ENCODE results near the gene STX5.
"Not testable (repeated sequence)": the region's sequence is repeated elsewhere in the genome, so short reads cannot be mapped to it uniquely, and the experiment has no call there.

The STX5 gene

GRCh38 chr11:62786318-62787004 lies 45.4 kb downstream of the STX5 start:
- DNase-seq (ENCODE audit: low read depth in 2 of 2): peak in 1 of 2 experiments; percentile 52

GRCh38 chr11:62782753-62783152 lies 49.1 kb downstream of the STX5 start:
- DNase-seq (ENCODE audit: low read depth in 2 of 2): no peak

DNA sequence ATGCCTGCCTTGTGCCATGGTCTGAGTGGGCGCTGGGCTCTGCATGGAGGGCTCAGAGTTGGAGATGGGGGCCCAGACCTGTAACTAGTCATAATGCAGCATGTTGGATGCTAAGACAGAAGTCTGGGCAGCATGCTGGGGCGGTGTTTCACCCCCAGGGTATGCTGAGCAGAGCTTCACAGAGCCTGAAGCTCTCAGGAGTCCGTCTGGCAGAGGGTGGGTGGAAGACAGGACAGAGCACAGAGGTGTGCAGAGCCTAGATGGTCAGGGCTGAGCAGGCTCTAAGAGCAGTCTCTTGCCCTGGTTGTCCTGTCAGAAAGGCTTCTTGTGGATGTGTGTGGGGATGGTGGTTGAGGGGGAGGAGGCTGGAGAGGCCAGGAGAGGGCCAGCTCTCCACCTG lies 53.4 kb downstream of the STX5 start:
- DNase-seq (ENCODE audit: low read depth in 2 of 2): no peak

DNA sequence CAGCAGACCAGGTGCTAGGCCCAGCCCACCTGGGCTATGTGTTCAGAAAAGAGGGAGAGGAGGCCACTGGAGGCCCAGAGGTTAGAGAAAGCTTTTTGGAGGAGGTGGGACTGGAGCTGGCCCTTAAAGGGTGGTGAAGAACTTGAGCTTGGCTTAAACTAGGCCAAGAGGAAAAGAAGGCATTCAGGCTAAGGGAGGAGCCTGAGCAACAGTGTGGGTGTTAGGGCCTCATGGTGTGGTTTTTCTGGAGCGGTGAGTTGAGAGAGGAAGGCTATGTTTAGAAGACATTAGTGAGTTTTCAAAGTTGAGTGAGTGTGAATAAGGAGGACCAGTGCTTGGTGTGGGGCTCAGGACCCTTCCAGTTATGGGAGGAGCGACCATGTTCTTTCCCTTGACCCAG lies 54.5 kb downstream of the STX5 start:
- DNase-seq (ENCODE audit: low read depth in 2 of 2): no peak

- DNase-seq (ENCODE audit: low read depth in 2 of 2): no peak
Observed at GRCh38 chr11:62775646-62776045, 56.2 kb downstream of the STX5 start.

DNA sequence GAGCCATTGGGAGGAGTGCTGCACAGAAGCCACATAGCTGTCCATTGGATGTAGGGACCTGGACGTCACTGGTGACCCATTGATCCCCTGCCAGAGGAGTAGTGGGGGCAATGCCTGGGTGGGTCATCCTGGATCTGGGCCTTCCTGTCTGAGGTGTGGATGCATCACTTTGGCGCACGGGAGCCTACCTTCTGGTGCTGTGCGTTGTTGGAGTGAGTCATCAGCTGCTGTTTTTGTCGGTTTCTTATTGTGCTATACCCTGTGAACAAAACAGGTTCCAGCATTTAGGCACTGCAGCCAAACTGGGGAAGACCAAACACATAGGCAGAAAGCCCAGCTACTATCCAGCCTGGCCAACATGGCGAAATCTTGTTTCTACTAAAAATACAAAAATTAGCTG lies 57.4 kb downstream of the STX5 start:
- DNase-seq (ENCODE audit: low read depth in 2 of 2): no peak

DNA sequence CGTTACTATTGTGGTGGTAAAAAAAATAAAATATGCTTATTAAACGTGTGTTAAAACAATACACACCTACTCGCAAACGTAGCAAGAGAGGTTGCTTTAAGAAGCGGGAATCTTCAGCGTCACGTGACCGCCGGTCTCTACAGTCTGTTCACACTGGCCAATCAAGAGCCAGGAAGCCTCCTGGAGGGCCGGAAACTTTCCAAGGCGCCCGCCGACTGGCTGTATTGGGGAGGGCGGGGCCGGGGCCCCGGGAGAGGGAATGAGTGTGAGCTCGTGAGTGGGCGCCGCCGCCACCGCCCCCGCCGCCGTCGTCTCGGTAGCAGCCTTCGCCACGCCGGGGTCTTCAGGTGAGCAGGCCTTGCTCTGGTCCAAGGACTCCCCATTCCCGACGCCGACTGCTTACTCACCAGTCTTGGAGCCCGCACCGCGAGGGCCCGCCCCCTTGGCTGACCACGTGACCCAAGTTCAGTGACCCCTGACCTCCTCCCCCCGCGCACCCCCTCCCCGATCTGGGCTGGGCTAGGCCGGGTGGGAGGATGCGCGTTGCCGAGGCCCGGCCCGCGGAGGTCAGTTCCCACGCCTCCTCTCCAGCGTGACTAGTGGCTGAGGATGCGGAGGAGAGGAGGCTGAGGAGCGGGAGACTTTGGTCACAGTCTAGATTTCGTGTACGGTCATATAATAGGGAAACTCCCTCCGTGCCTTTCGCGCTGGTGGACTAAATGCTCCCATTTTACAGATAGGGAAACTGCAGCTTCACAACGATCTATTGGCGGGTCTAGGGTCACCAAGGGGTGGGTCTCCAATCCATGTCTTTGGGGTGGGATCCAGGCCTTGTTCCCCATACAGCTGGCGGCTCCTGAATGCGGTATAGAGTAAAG lies 60.5 kb downstream of the STX5 start, which contains the start of gene TAF6L:
TSS of gene TAF6L (plus strand) at position 253 of the 878 bp plus-strand sequence. CDS start 4,388 bp downstream, outside the sequence.
- DNase-seq (ENCODE audit: low read depth in 2 of 2): peak; percentile 89 to 90

GRCh38 chr11:62770778-62771143 lies 61.1 kb downstream of the STX5 start:
- no peak for DNase-seq (ENCODE audit: low read depth in 2 of 2)

DNA sequence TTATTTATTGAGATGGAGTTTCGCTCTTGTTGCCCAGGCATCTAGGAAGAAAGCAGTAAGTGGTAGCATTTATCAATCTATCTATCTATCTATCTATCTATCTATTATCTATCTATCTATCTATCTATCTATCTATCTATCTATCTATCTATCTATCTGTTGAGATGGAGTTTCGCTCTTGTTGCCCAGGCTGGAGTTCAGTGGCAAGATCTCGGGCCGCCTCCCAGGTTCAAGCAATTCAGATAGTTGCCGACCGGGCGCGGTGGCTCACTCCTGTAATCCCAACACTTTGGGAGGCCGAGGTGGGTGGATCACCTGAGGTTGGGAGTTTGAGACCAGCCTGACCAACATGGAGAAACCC lies 71.0 kb downstream of the STX5 start:
- DNase-seq (ENCODE audit: low read depth in 2 of 2): not testable (repeated sequence)

- DNase-seq (ENCODE audit: low read depth in 2 of 2): no peak
Observed at GRCh38 chr11:62757846-62758788, 73.7 kb downstream of the STX5 start.
